Bronchial epithelial cell (primary cell): Measurements from ENCODE around the gene PPM1F. TPM values are rescaled to one million over a fixed set of nuclear protein-coding genes. Genes with fewer than 3 reads are reported as not detected.

Experiments
- DNase-seq: peaks from one replicate; pipeline ENCODE4 v3.0.0-alpha.2; 2010; ENCODE audit warnings: low read depth
- FAIRE-seq: peaks from 2 replicates; lab custom pipeline; 2011; peaks lifted over from hg19 to GRCh38; lab: Jason Lieb, UNC
- H3K27me3 ChIP-seq: 2 replicates; pipeline ENCODE4 v1.5.1; 2011; ENCODE audit warnings: low read length; ENCODE audit not compliant: control insufficient read depth, insufficient read depth
- H3K36me3 ChIP-seq: 2 replicates; pipeline ENCODE4 v1.5.1; 2011; ENCODE audit warnings: low read length; ENCODE audit not compliant: control insufficient read depth, insufficient read depth
- H3K4me3 ChIP-seq: 2 replicates; pipeline ENCODE4 v1.5.1; 2011; ENCODE audit warnings: mild to moderate bottlenecking, low read depth, low read length, control low read depth
- CTCF ChIP-seq: IDR thresholded peaks from 2 replicates; pipeline ENCODE4 v1.5.1; 2011; ENCODE audit warnings: mild to moderate bottlenecking, moderate library complexity, low read length, control low read depth, inconsistent platforms; ENCODE audit not compliant: insufficient read depth, severe bottlenecking
- total RNA-seq: library from RNA; depleted of rRNA; stranded (reverse); fragments of >200 nt; gene quantifications from 2 replicates; pipeline ENCODE4 v1.2.1, GENCODE V29; 2014

PPM1F gene
- total RNA-seq, 1 donor from 2014 or later: 16.1 TPM

GRCh38 chr22:21970037-21970799 is 17.6 kb upstream of the PPM1F start:
- Histone ChIP-seq H3K27me3 (no peaks in the 10 kb centered on the region), H3K4me3 (no peak overlapping the region), H3K36me3 (peaks cover 44% of the 10 kb centered on the region)
- FAIRE-seq: peak; percentile 76
- peak; percentile 51 for DNase-seq
- TF ChIP-seq CTCF: no peak

- Histone ChIP-seq H3K27me3 (no peaks in the 10 kb centered on the region), H3K4me3 (no peak overlapping the region), H3K36me3 (peaks cover 36% of the 10 kb centered on the region)
- FAIRE-seq: no peak
- no peak for DNase-seq
- no peak for TF ChIP-seq CTCF
Observed at GRCh38 chr22:21968452-21969129, 15.9 kb upstream of the PPM1F start.

GRCh38 chr22:21967693-21968271 is 15.1 kb upstream of the PPM1F start:
- H3K27me3 ChIP-seq: no peaks in the 10 kb centered on the region
- FAIRE-seq (peak; percentile 66), DNase-seq (no peak)

GRCh38 chr22:21966643-21967516 is 14.2 kb upstream of the PPM1F start:
- FAIRE-seq: peak; percentile 28
- H3K36me3 ChIP-seq: peaks cover 34% of the 10 kb centered on the region

More at GRCh38 chr22:21967693-21968271, 15.1 kb upstream of the PPM1F start:
- Histone ChIP-seq H3K4me3 (no peak overlapping the region), H3K36me3 (peaks cover 32% of the 10 kb centered on the region)
- no peak for TF ChIP-seq CTCF

More at GRCh38 chr22:21966643-21967516, 14.2 kb upstream of the PPM1F start:
- no peak overlapping the region for H3K4me3 ChIP-seq
- TF ChIP-seq CTCF: no peak
- H3K27me3 ChIP-seq: no peaks in the 10 kb centered on the region
- no peak for DNase-seq
